Inflammatory macrophage treated with lipopolysaccharide for 4 hours (primary cell): ENCODE data around the gene PDGFC.

Experiments
- DNase-seq: peaks from one replicate; pipeline ENCODE4 v3.0.0-alpha.2; 2020

PDGFC gene

DNA sequence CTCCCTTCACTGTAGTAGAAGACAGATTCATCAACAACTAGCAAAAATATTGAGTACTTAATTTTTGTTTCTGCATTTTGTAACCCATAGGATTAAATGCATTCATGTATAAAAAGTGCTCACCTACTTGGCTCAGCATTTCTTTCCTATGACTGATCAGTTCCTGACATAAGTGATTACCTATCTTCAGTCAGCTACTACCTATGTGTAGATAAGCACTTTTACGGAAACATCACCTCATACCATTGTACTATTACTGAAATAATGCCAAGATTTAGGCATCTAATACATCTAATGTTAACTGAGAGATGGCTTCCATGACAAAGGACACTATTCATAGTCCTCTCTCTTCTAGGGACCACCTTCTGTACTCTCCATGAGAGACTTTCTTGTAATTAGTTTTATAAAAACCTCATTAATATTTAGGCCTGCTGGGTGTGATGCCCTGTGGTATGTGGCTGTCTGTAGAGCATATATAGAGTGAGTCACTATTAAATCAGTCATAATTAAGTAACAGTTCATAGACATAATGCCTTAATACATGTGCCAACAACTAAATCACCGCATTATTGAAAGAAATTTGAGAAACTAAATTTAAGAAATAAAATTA, 147.0 kb downstream of the PDGFC start:
- peak; percentile 13 for DNase-seq

DNA sequence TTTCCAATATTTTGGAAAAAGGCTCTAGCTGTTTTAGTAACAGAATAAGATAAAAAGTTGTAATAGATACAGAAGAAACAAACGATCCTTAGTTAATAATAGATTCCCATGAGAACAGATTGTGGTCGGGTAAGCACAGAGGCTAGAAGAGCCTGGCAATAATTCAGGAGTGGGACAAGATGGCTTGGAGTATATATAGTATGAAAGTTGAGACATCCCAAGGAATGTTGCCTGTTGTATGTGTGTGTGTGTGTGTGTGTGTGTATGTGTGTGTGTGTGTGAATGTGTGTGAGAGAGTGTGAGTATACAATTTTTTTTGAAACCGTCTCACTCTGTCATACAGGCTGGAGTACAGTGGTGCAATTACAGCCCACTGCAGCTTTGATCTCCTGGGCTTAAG, 150.7 kb downstream of the PDGFC start:
- DNase-seq: no peak

DNA sequence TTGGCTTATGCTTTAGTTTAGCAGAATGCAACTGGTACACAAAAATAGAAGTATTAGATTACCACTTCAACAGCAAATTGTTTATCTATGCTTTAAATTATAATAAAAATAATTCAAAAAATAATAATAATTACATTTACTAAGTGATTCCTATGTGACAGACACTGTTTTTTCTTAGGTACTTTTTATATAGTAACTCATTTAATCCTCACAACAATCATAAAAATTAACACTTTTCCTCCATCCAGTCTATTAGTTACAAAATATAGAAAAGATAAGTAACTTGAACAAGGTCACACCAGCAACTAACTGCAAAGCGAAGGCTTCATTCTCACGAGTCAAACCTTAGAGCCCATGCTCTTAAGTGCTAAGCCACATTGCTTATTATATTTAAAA, 155.2 kb downstream of the PDGFC start:
- no peak for DNase-seq

DNA sequence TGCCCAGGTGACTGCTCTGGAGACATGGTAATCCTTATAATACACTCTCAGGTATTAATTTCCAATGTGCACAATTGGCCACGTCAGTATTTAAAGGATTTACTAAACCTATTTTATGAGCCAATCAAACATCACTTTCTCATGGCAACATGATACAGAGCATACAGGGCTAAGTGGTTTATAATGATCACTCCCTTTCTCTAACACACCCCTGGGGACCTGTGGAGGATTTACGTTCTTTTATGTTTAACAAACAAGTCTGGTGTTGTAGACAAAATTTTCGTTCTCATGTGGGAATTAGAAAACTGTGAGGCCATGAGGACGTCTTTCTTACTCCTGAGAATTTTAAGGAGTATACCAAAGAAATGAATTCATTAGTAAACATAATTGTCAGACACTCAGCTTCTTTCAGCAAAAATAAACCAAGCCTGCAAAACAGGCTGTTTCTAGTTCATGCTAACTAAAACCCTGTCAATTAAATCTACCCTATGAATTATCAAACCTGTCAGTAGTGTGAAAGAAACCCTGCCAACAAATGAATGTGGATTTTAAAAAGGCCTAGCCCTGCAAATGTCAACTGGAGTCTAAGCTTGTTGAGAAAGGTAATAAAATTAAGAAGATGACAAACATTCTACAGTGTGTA, 155.8 kb downstream of the PDGFC start:
- no peak for DNase-seq

DNA sequence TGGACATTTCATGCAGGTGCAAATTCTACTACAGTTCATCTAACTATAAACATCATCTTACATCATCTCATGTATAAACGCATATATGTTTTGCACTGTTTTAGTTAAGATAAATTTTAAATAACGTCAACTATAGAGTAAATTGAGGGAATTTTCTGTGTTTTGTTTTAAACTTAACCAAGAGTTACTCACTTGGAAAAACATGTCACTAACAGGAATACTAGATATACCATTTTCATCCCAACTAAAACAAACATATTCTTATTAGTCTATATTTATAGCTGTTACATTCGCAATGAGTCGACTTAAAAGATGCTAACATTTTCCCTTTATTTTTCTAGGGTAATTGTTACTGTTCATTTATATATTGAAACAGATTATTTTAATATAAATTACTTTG, 159.6 kb downstream of the PDGFC start:
- DNase-seq: no peak

DNA sequence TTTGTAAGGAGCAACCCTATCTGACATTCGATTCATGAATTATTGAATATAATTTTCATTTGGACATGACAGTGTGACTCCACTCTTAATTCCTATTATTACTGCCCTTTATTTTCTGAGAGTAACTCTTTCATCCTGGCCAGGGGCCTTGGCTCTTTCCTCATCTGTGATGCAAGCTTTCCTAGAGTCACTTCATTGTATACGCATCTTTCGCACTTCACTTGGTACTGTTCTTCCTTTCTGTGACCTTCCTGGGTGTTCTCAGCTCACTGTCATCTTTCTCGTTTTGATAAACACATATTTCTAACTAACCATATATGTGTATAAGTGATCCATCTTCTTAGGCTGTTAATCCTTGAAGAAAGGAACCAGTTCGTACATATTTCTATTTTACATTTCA, 160.3 kb downstream of the PDGFC start:
- no peak for DNase-seq

DNA sequence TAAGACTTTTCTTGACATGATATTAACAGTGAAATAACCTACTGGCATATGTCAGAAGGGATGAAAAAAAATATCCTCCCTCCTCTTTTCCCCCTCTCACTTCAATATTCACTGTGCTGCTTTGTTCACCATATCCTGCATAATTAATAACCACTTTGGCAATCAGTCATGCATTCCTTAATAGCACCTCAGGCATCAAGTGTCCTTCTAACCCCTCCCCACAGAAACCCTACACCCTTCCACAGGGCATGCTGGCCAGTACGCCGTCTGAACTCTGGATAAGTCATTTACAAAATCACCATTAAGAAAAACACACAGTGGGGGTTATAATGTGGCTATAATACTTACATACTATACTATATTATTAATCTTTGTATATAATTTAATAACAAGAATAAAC, 165.9 kb downstream of the PDGFC start:
- no peak for DNase-seq

DNA sequence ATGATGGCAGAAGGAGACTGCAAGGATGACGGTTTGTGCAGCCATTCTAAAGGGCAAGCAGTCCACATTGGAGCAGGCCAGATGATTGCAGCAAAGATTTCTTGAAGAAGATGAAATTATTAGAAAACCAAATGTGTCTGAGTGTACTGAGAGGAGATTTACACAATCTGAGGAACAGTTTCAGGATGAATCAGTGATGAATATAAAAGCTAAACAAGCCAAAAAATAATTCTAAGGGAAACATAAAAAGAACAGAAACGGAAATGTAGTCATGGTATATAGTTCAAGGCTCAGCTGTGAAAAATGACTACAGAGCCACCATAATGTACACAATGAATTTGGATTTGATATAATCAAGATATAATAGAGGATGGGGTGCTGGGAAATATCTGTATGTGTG, 168.5 kb downstream of the PDGFC start:
- DNase-seq: peak; percentile 38

DNA sequence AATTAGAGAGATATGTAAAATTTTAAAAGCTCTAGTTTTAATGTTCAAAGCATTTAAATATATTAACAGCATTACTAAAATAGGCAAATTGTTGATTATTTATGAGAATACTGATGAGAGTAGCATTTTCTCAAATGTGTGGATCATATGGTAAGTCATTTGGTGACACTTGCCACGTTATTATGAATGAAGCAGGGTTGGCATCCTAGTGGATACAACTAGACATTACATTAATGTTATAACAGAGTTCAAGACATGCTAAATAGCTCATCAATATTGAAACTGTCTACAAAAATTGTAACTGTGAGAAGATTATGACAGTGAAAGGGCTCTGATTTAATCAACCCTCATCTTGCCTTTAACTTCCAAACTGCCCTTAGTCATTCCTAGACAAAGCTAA, 171.1 kb downstream of the PDGFC start:
- DNase-seq: no peak

DNA sequence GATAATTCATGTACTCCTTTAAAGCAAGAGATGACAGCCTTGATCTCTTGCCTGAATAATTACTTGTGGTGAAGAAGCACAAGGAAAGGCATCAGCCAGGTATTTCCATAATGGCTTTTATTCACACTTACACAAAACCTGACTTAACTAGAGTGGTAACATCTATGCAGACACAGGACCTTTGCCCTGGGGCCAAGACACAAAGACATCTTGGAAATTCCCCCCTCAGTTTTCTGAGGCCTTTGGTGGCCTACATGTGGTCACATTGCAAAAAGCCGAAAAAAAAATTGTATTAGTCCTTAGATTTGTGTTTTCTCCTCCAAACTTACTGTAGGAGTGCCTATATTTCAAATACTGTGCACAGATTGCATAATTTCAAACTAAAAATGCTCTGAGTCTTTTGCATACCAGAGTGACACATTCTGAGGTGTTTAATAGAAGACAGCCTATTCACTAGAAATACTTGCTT, 172.4 kb downstream of the PDGFC start:
- peak; percentile 91 for DNase-seq

DNA sequence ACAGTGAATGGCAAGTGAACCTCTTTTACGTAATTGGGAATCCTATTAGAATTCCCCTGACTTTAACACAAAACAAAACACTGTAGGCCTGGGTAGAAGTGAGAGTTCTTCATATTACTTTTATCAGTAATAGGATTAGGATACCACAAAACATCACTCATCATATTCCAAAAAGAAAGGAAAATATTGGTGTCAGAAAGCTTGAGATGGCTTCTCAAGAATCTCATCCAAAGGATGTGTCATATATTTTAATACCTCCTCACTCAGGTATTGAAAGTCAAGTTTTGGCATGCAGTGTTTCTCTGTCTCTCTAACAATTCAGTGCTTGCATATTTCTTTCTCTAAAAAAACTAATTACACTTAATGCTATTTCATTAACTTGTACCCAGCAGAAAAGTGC, 173.2 kb downstream of the PDGFC start:
- DNase-seq: no peak

DNA sequence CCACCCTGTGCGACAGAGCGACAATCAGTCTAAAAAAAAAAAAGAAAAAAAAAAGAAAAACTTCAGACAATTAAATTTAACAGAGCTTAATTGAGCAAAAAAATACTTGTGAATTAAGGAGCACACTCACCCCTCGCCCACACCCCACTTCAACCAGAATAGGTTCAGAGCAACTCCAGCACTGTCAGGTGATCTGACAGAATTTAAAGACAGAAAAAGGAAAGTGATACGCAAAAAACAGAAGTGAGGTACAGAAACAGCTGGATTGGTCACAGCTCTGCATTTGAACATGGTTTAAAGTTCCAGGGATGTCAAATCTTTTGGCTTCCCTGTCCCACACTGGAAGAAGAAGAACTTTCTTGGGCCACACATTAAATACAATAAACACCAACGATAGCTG, 174.4 kb downstream of the PDGFC start:
- DNase-seq: peak; percentile 22

DNA sequence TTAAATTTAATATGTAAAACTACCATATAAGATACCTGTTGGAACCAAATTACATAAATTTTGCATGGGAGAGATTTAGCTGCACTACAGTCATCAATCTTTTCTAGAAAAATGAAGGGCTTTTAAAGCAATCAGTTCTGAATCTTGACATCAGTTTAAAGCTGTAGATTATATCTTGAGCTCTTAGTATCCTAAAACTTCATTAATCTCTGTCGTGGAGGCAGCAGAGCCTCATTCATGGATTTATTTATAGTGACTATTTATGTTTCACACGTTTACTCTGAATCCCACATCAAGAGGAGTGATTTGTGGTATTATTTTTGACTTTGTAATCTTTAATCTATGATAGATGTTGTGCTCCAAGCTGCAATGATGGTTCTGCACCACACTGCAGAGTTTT, 175.9 kb downstream of the PDGFC start:
- no peak for DNase-seq

DNA sequence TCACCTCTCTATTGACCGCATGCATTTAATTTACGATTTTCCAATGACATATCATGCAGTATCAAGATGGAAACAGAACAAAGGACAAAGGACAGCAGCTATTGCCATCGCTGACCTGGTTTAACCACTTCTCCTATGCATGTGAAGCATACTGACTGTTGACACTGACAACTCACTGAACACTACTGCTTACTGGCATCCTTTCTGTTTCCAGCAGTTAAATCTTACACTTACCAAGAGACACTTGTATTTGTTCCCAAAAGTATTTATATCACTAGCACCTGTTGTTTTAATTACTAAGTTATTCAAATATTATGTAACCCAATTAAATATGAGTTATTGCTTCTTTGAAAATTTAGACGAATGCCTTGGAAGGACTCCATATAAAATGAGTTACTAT, 176.7 kb downstream of the PDGFC start:
- DNase-seq: no peak

DNA sequence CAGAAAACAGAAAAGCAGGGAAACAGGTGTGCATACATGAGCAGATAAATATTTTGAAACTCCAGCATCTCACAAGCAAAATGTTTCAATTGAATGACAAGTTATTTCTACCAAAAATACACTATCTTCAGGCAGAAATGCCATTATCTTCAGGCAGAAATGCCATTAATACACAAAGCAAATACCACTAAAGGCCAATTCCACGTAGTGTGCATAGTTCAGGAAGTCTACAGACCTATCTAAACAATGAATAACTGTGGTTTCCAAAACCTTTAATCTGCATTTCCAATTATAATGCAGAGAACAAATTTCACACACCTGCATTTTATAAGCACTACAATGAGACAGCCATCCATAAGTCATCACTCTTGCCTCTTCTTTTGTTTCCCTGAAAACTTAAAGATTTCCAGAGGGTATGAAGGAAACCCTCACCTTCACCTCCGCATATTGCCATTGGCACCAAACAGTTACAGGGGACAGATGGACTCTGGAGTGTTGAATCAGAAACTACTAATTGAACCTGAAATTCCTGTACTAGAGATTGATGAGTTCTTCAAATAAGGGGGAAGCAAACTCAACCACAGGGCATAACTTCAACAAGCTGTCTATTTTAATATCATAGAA, 179.0 kb downstream of the PDGFC start:
- DNase-seq: no peak

DNA sequence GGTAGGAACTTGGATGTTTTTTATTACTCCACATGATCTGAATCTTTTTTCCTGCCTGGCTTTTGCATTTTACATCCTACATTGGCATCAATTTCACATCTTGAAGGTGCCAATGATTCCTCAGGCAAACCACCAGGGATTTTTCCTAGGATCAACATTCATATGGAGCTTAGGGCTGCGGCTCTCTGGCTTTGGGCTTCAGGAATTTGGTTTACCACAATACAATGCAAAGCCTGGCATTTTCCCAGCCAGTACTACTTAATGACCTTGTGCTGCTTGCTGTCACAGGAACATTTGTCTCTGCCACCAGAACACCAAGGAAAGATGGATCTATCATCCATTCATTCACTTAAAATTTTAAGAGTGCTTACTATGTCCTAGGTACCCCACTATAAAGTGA, 180.7 kb downstream of the PDGFC start:
- DNase-seq: no peak

DNA sequence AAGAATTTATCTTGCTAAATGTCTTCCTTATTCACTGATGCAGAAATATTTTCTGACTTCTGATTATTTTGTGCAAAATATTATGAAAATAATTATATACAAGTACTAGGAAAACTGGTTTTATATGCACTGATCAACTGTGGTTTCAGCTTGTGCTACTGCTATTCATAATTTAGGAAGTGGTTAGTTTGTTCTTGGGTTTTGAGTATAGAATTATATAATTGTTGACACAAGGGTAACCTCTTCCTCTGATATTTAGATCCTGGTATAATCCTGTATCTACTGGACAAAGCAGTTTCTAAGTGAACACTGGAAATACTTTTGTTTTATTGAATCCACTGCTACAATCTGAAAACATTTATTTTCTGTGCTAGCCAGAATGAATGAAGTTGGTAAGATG, 182.8 kb downstream of the PDGFC start:
- DNase-seq: no peak

DNA sequence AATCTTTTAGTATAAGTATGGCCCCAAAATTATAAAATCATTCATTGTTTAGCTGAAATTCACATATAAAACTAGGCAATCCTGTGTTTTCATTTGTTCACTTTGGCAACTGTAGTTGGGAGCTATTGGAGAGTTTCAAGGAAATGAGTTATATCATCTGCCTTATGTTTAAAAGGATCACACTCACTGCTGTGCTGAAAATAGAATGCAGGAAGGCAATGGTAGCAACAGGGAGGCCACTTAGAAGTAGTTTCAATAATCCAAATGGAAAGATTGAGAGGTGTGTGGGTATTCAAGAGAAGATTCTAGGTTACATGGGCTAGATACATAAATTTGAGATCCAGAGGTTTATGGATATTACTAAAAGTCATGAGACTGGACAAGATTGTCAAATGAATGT, 184.9 kb downstream of the PDGFC start:
- DNase-seq: no peak

DNA sequence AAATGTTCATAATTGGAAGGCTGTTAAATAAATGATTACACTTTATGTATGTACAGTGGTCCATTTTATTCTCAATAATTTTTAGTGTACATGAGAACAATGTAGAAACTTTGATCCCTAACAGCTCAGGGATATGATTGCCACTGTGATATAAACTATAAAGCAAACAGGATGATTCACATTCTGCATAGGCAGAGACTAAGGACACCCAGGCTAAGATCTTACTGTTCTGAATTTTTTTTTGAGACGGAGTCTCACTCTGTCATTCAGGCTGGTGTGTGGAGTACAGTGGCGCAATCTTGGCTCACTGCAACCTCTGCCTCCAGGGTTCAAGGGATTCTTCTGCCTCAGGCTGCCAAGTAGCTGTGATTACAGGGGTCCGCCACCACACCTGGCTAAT, 186.6 kb downstream of the PDGFC start:
- DNase-seq: no peak

DNA sequence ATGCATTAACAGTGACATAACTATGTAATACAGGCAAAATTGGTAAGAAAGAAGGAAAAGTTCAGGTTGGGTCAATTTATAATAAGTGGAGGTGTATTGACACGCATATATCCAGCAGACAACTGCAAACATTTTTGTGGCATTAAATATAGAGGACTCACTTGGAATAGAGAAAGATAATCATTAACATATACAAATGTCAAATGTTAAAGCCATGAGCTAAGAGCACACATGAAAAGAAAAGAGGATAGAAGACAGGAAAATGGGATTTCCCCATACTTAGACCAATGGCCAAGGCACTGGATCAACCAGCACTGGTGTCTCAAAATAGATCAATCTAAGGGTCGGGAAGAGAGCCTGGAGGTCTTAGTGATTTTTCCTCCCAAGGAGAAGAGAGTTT, 187.6 kb downstream of the PDGFC start:
- no peak for DNase-seq

DNA sequence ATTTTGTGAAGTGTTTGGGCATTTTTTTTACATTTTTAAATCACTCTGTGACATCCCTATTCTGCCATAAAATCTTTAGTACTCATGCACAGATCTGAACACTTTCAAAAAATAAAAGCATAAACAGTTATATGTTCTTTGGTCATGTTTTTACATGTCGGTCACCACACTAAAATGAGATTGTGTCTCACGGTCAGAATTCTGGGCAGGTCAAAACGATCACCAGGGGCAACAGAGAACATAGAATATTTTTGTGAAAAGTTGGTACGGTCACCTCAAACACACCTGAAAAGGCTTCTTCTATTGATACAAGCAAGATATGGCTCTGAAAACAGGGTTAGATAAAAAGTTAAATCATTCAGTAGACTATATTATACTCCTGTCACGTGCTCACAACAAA, 189.1 kb downstream of the PDGFC start:
- DNase-seq: no peak

DNA sequence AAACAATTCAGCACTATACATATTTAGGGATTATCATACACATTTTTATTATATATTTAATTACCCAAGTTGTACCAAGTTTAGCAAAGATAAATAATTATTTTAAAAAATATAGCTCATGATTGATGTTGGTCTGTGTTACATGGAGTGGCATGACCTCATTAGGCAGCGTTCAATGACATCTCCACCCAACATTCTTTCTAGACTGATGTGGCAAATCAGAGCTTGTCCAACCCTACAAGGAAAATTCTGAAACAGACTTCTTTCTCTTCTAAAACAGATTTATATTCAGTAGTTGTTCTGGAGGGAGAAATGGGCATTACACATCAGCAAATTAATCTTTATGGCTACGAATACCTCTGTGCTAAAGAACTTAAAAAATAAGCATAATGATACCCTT, 189.7 kb downstream of the PDGFC start:
- no peak for DNase-seq

DNA sequence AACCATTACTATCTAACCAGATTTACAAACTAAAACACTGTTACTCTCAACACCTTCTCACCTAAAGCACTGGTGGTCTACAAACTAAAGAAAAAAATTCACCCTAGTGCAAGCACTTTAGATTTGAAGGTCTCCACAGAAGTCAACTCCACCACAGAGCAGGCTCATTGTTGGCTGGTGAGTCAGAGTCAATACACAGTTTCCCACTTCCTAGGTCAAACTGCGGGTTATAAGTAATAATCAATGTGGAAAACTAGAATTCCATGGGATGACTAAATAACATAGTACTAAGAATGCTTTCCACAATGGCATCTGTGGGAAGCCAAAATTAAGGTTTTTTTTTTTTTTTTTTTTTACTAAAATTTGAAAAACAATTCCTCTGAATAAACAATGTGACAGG, 191.8 kb downstream of the PDGFC start:
- no peak for DNase-seq

DNA sequence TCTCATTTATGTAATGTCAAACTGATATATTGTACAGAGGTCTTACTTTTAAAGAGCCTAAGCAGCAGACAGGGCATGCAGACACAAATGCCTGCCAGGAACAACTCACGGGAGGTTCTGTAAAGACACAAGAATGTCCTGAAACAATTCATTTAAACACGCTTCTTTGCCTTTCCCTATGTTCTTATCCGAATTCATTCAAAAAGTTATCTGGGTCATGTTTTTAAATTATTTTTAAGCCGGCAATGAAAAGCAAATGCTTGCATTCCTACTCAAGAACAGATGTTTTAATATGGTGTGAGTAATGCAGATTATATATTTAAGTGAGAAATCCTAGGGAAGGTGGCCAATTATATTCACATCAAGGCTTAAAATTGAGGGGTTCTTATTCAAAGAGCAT, 192.6 kb downstream of the PDGFC start:
- no peak for DNase-seq

DNA sequence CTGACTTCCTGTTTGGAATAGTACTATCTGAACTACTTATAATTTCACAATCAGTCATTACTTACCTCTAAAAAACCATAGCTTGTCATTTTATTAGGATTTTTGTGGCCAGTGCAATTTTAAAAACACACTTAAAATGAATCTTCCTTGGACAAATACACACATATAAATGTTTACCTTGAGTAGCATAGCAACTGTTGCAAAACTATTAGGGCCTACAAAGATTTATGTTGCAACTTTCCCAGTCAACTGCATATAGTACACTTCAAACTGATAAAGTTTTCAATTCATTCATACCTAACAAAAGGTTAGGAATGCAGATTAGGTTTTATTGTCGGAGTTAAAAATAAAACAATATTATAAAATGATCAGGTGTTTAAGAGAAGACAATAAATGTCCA, 193.0 kb downstream of the PDGFC start:
- peak; percentile 29 for DNase-seq
